ENCODE results near the gene TTC1.
A peak's percentile ranks its signal among the peaks of the same experiment; 100 is the strongest.
"Not testable (repeated sequence)": the region's sequence is repeated elsewhere in the genome, so short reads cannot be mapped to it uniquely, and the experiment has no call there.

TTC1 gene

DNA sequence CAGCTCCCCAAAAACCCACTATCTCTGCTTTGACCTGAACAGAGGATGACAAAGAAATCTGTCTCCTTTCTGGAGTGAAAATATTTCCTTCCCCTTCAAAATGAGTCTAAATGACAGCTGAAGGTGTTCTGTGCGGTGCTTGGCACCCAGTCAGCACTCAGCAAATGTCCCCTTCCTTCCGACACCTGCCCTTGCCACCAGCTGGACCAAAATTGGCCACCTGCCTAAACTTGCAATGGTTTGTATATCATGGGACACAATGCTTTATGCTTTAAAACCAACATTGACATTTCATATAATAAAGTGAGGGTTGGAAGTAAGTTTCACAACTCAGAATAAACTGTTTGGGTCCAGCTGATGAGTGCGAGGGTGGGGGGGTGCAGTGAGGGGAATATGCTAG lies 7.5 kb upstream of the TTC1 start:
- Histone ChIP-seq H3K9ac (ENCODE audit: low read length) (no peak overlapping the region), H3K36me3 (ENCODE audit: control insufficient read depth, insufficient read depth, low read length) (no peaks in the 10 kb centered on the region), H3K4me3 (ENCODE audit: low read depth, low read length) (no peak overlapping the region), H3K4me1 (ENCODE audit: control insufficient read depth, insufficient read depth, low read length) (no peaks in the 10 kb centered on the region), H3K27me3 (ENCODE audit: control insufficient read depth, insufficient read depth, low read length) (no peaks in the 10 kb centered on the region), H3K9me3 (ENCODE audit: control insufficient read depth, insufficient read depth, low read depth, low read length) (no peaks in the 10 kb centered on the region), H3K27ac (ENCODE audit: low read depth, low read length) (no peak overlapping the region)

DNA sequence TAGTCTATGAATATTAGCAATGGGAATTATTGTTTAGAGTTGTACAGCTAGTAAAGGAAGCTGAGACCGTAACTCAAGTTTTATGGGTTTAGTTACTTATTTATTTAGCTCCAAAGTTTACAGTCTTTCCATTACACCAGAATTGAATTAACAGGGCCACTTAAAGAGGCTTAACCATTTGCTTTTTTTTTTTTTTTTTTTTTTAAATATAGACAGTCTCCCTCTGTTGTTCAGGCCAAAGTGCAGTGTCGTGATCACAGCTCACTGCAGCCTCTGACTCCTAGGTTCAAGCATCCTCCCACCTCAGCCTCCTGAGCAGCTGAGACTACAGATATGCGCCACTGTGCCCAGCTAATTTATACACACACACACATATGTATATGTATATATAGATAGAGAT lies 1.4 kb upstream of the TTC1 start:
- Histone ChIP-seq H3K27ac (ENCODE audit: low read depth, low read length) (no peak overlapping the region), H3K36me3 (ENCODE audit: control insufficient read depth, insufficient read depth, low read length) (peaks cover 22% of the 10 kb centered on the region), H3K9ac (ENCODE audit: low read length) (no peak overlapping the region), H3K9me3 (ENCODE audit: control insufficient read depth, insufficient read depth, low read depth, low read length) (no peaks in the 10 kb centered on the region), H3K27me3 (ENCODE audit: control insufficient read depth, insufficient read depth, low read length) (no peaks in the 10 kb centered on the region), H3K4me1 (ENCODE audit: control insufficient read depth, insufficient read depth, low read length) (no peaks in the 10 kb centered on the region), H3K4me3 (ENCODE audit: low read depth, low read length) (no peak overlapping the region)

DNA sequence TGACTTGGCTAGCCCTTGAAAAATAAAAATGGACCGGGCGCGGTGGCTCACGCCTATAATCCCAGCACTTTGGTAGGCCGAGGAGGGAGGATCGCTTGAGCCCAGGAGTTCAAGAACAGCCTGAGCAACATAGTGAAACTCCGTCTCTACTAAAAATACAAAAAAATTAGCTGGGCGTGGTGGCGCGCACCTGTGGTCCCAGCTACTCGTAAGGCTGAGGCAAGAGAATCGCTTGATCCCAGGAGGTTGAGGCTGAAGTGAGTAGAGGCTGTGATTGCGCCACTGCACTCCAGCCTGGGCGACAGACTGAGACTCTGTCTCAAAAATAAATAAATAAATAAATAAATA lies 436 bp upstream of the TTC1 start:
- not testable (repeated sequence) for H3K27ac ChIP-seq (ENCODE audit: low read depth, low read length); H3K4me3 ChIP-seq (ENCODE audit: low read depth, low read length); H3K9ac ChIP-seq (ENCODE audit: low read length); H3K4me1 ChIP-seq (ENCODE audit: control insufficient read depth, insufficient read depth, low read length); H3K27me3 ChIP-seq (ENCODE audit: control insufficient read depth, insufficient read depth, low read length); H3K9me3 ChIP-seq (ENCODE audit: control insufficient read depth, insufficient read depth, low read depth, low read length)
- H3K36me3 ChIP-seq (ENCODE audit: control insufficient read depth, insufficient read depth, low read length), result peaks cover 28% of the 10 kb centered on the region

DNA sequence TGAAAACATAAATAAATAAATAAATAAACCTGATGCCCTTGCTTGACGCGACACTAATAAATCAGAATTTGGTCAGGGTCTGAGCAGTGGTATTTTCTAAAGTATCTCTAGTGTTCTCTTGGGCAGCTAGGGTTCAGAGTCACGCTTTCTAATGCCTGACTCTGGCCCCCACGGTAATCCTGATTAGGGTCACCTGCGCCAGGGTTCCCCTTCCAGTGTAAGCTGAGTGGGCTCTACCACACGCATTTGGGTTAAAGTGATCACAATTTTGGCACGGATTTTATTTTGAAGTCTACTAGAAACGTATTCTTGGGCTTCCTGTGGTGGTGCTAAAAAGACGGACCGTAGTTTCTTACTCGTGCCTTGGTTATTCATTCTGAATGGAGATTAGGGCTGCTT lies 651 bp downstream of the TTC1 start:
- H3K36me3 ChIP-seq (ENCODE audit: control insufficient read depth, insufficient read depth, low read length), result peaks cover 34% of the 10 kb centered on the region
- H3K9ac ChIP-seq (ENCODE audit: low read length), result peak overlapping the region; percentile 89
- peak overlapping the region; percentile 72; the same call in 1 of the 2 replicates for H3K27ac ChIP-seq (ENCODE audit: low read depth, low read length)
- H3K4me1 ChIP-seq (ENCODE audit: control insufficient read depth, insufficient read depth, low read length), result no peaks in the 10 kb centered on the region
- H3K9me3 ChIP-seq (ENCODE audit: control insufficient read depth, insufficient read depth, low read depth, low read length), result no peaks in the 10 kb centered on the region
- peak overlapping the region; percentile 92 for H3K4me3 ChIP-seq (ENCODE audit: low read depth, low read length)
- no peaks in the 10 kb centered on the region for H3K27me3 ChIP-seq (ENCODE audit: control insufficient read depth, insufficient read depth, low read length)

DNA sequence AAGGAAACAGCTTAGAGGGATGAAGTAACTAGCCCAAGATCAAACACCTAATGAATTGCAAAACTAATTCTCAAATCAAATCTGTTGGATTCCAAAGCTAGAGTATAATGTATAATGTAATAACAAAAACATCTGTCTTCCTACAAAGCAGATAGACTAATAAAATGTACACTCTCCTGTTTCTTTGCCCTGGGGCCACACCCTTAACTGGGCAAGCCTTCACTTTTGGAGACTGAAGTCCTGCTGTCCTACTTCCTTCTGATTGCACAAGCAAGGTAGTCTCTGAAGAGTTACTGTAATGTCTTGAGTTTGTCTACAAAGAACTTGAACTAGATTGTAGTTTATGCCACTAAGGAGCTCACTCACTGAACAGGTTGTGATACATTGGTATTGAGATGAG lies 2.5 kb downstream of the TTC1 start:
- no peak overlapping the region for H3K4me3 ChIP-seq (ENCODE audit: low read depth, low read length)
- no peak overlapping the region for H3K9ac ChIP-seq (ENCODE audit: low read length)

DNA sequence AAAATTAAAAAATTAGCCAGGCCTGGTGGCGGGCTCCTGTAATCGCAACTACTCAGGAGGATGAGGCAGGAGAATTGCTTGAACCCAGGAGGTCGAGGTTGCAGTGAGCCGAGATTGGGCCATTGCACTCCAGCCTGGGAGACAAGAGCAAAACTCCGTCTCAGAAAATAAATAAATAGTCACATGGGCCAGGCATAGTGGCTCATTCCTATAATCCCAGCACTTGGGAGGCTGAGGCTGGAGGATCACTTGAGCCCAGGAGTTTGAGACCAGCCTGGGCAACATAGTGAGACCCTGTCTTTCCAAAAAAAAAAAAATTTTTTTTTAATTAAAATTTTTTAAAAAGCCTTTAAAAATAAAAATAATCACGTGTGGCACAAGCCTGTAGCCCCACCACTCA lies 5.3 kb downstream of the TTC1 start:
- H3K36me3 ChIP-seq (ENCODE audit: control insufficient read depth, insufficient read depth, low read length), result peaks cover 66% of the 10 kb centered on the region
- H3K4me3 ChIP-seq (ENCODE audit: low read depth, low read length), result not testable (repeated sequence)

More for the DNA sequence above, 2.5 kb downstream of the TTC1 start:
- H3K27me3 ChIP-seq (ENCODE audit: control insufficient read depth, insufficient read depth, low read length), result no peaks in the 10 kb centered on the region
- no peaks in the 10 kb centered on the region for H3K9me3 ChIP-seq (ENCODE audit: control insufficient read depth, insufficient read depth, low read depth, low read length)
- H3K4me1 ChIP-seq (ENCODE audit: control insufficient read depth, insufficient read depth, low read length), result no peaks in the 10 kb centered on the region
- H3K27ac ChIP-seq (ENCODE audit: low read depth, low read length), result no peak overlapping the region
- H3K36me3 ChIP-seq (ENCODE audit: control insufficient read depth, insufficient read depth, low read length), result peaks cover 43% of the 10 kb centered on the region

DNA sequence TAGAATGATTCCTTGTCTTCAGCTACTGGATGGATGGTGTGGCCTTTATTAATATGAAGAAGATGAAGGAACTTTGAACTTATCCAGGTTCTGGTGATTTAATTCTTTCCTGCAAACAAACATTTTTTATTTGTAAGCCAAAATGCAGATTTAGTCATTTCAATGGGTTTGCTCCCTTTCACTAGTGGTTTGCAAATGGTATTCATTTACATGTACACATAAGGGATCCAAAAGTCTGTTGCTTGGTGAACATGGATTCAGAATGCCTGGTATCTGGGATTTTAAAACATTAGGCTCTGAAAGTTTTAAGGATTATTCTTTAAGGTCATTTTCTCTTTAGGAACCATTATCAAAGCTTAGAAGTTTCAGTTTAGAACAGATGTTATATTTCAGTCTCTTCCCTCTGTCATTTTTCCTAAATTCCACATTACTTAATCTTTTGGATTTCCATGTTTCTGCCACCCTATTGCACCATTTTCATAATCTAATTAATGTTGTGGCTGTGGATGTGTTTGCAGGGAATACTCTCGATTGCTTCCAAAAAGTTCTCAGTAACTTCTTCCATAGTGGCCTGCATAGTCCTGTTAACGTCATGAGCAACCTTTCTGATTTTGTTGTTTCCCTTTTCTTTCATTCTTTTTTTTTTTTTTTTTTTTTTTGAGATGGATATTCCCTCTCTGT lies 10.1 kb downstream of the TTC1 start:
- H3K4me1 ChIP-seq (ENCODE audit: control insufficient read depth, insufficient read depth, low read length), result no peaks in the 10 kb centered on the region
- H3K9ac ChIP-seq (ENCODE audit: low read length), result no peak overlapping the region
- no peaks in the 10 kb centered on the region for H3K27me3 ChIP-seq (ENCODE audit: control insufficient read depth, insufficient read depth, low read length)
- no peak overlapping the region for H3K4me3 ChIP-seq (ENCODE audit: low read depth, low read length)
- no peak overlapping the region for H3K27ac ChIP-seq (ENCODE audit: low read depth, low read length)
- H3K9me3 ChIP-seq (ENCODE audit: control insufficient read depth, insufficient read depth, low read depth, low read length), result no peaks in the 10 kb centered on the region
- peaks cover 56% of the 10 kb centered on the region for H3K36me3 ChIP-seq (ENCODE audit: control insufficient read depth, insufficient read depth, low read length)

More for the DNA sequence above, 5.3 kb downstream of the TTC1 start:
- H3K27me3 ChIP-seq (ENCODE audit: control insufficient read depth, insufficient read depth, low read length); H3K9me3 ChIP-seq (ENCODE audit: control insufficient read depth, insufficient read depth, low read depth, low read length); H3K4me1 ChIP-seq (ENCODE audit: control insufficient read depth, insufficient read depth, low read length); H3K27ac ChIP-seq (ENCODE audit: low read depth, low read length); H3K9ac ChIP-seq (ENCODE audit: low read length): not testable (repeated sequence)

DNA sequence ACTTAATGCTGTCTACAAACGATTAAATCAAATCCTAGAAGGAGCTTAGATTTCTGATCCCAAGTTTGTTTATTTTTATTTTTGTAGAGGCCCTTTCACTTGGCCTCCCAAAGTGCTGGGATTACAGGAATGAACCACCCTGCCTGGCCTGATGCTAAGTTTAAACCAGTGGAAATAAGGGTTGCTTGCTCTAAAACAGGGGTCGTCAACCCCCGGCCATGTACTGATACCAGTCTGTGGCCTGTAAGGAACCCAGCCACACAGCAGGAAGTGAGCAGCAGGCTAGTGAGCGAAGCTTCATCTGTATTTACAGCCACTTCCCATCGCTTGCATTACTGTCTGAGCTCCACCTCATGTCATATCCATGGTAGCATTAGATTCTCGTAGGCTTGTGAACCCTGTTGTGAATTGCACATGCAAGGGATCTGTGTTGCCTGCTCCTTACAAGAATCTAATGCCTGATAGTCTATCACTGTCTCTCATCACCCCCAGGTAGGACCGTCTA lies 11.4 kb downstream of the TTC1 start:
- Histone ChIP-seq H3K36me3 (ENCODE audit: control insufficient read depth, insufficient read depth, low read length) (peaks cover 58% of the 10 kb centered on the region), H3K4me1 (ENCODE audit: control insufficient read depth, insufficient read depth, low read length) (no peaks in the 10 kb centered on the region), H3K27me3 (ENCODE audit: control insufficient read depth, insufficient read depth, low read length) (no peaks in the 10 kb centered on the region), H3K4me3 (ENCODE audit: low read depth, low read length) (no peak overlapping the region), H3K9ac (ENCODE audit: low read length) (no peak overlapping the region), H3K27ac (ENCODE audit: low read depth, low read length) (no peak overlapping the region), H3K9me3 (ENCODE audit: control insufficient read depth, insufficient read depth, low read depth, low read length) (no peaks in the 10 kb centered on the region)

DNA sequence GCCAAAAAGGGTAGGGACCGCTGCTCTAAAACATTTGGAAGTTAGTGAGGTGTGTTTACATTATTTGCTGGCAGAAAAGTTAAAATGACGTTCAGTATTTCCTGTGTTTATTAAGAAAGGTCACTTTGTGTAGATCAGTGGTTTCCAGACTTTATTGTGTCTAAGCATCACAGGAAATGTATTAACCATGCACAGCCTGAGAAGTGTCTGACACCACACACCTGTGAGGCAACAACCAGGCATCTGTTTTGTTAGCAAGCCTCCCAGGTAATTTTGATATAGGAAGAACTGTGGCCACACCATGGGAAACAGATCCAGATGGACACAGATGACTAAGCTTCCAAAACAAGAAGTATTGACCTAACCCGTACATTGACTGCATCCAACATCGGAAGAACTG lies 12.0 kb downstream of the TTC1 start:
- Histone ChIP-seq H3K36me3 (ENCODE audit: control insufficient read depth, insufficient read depth, low read length) (peaks cover 56% of the 10 kb centered on the region), H3K4me3 (ENCODE audit: low read depth, low read length) (no peak overlapping the region), H3K27ac (ENCODE audit: low read depth, low read length) (no peak overlapping the region), H3K27me3 (ENCODE audit: control insufficient read depth, insufficient read depth, low read length) (no peaks in the 10 kb centered on the region), H3K9me3 (ENCODE audit: control insufficient read depth, insufficient read depth, low read depth, low read length) (no peaks in the 10 kb centered on the region), H3K9ac (ENCODE audit: low read length) (no peak overlapping the region), H3K4me1 (ENCODE audit: control insufficient read depth, insufficient read depth, low read length) (no peaks in the 10 kb centered on the region)

DNA sequence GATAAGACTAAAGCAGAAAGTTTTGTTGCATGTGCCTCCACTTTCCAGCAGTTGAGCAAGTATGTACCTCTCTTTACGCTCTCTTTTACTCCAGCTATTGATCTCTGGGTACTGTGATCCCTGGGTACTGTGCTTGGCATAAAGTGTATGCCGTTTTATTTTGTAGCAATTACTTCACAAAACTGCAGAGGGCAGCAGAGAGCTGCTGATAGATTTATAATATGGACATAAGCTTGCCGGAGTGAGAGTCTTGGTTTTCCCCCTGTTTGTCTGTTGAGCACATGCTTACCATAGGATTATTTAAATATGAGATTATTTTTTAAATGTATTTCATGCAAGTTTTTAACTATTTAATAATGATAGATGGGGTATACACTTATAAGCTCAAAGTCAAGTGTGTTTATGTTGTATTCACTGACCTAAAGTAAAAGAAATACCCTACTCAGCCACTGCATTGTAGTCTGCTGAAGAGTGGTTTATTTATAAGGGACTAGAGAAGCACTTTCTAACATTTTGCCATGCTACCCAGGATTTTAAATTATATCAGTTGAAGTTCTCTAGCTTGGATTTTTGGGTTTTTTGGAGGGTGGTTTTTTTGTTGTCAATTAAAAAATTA lies 13.0 kb downstream of the TTC1 start:
- no peak overlapping the region for H3K27ac ChIP-seq (ENCODE audit: low read depth, low read length)
- no peaks in the 10 kb centered on the region for H3K27me3 ChIP-seq (ENCODE audit: control insufficient read depth, insufficient read depth, low read length)
- no peak overlapping the region for H3K9ac ChIP-seq (ENCODE audit: low read length)
- peaks cover 57% of the 10 kb centered on the region for H3K36me3 ChIP-seq (ENCODE audit: control insufficient read depth, insufficient read depth, low read length)
- H3K4me3 ChIP-seq (ENCODE audit: low read depth, low read length), result no peak overlapping the region
- H3K9me3 ChIP-seq (ENCODE audit: control insufficient read depth, insufficient read depth, low read depth, low read length), result no peaks in the 10 kb centered on the region
- H3K4me1 ChIP-seq (ENCODE audit: control insufficient read depth, insufficient read depth, low read length), result no peaks in the 10 kb centered on the region

DNA sequence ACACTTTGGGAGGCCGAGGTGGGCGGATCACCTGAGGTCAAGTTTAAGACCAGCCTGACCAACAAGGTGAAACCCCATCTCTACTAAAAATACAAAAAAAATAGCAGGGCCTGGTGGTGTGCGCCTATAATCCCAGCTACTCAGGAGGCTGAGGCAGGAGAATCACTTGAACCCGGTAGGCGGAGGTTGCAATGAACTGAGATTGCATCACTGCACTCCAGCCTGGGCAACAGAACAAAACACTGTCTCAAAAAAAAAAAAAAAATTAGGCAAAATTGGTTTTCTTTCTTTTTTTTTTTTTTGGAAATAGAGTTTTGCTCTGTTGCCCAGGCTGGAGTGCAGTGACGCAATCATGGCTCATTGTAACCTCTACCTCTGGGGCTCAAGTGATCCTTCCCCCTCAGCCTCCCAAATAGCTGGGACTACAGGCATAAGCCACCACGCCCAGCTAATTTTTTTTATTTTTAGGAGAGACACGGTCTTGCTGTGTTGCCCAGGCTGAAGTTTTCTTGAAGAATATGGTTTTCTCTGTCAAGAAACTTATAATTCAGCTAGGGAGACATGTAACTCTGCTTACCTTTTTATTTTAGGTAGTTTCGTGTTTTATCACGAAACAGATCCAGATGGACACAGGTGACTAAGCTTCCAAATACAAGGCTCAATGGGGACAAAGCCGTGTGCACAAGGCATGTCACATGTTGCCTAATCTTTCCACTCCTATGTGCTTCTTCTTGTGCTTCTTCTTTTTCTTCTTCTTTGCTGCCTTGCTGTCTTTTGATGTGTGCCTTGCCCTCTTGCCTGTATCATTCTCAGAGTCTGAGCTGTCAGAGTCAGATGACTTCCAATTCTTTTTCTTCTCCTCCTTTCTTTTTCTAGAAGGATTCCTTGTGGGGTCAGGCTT lies 14.3 kb downstream of the TTC1 start:
- no peaks in the 10 kb centered on the region for H3K4me1 ChIP-seq (ENCODE audit: control insufficient read depth, insufficient read depth, low read length)
- no peaks in the 10 kb centered on the region for H3K27me3 ChIP-seq (ENCODE audit: control insufficient read depth, insufficient read depth, low read length)
- peaks cover 56% of the 10 kb centered on the region for H3K36me3 ChIP-seq (ENCODE audit: control insufficient read depth, insufficient read depth, low read length)
- no peak overlapping the region for H3K4me3 ChIP-seq (ENCODE audit: low read depth, low read length)
- H3K27ac ChIP-seq (ENCODE audit: low read depth, low read length), result no peak overlapping the region
- H3K9me3 ChIP-seq (ENCODE audit: control insufficient read depth, insufficient read depth, low read depth, low read length), result no peaks in the 10 kb centered on the region
- H3K9ac ChIP-seq (ENCODE audit: low read length), result no peak overlapping the region
